ENCODE measurements around the gene ADSS2.

ADSS2 gene

GRCh38 chr1:244451951-244452795, 464 bp upstream of the ADSS2 start:
- H3K4me1 ChIP-seq, result peaks cover 20% of the 10 kb centered on the region
- H3K9me3 ChIP-seq, result no peaks in the 10 kb centered on the region
- peak; percentile 38 for TF ChIP-seq CTCF (IDR thresholded peaks at IDR 0.05; ENCODE audit: low read depth, low read length)

GRCh38 chr1:244450597-244451538, 841 bp downstream of the ADSS2 start:
- Histone ChIP-seq H3K4me3 (ENCODE audit: low read depth, low read length) (peak overlapping the region; percentile 91), H3K27me3 (no peaks in the 10 kb centered on the region), H3K9me3 (no peaks in the 10 kb centered on the region), H3K4me1 (peaks cover 13% of the 10 kb centered on the region), H3K36me3 (peaks cover 13% of the 10 kb centered on the region)
- TF ChIP-seq CTCF (IDR thresholded peaks at IDR 0.05; ENCODE audit: low read depth, low read length), result no peak
- DNase-seq, result peak; percentile 60

More at GRCh38 chr1:244451951-244452795, 464 bp upstream of the ADSS2 start:
- H3K27me3 ChIP-seq, result no peaks in the 10 kb centered on the region
- peaks cover 13% of the 10 kb centered on the region for H3K36me3 ChIP-seq
- peak; percentile 100 for DNase-seq
- peak overlapping the region; percentile 91 for H3K4me3 ChIP-seq (ENCODE audit: low read depth, low read length)

- no peak for DNase-seq
- Histone ChIP-seq H3K36me3 (peaks cover 13% of the 10 kb centered on the region), H3K27me3 (no peaks in the 10 kb centered on the region), H3K4me3 (ENCODE audit: low read depth, low read length) (peak overlapping the region; percentile 91), H3K4me1 (peaks cover 15% of the 10 kb centered on the region), H3K9me3 (no peaks in the 10 kb centered on the region)
- no peak for TF ChIP-seq CTCF (IDR thresholded peaks at IDR 0.05; ENCODE audit: low read depth, low read length)
Measured at GRCh38 chr1:244449936-244450508, 1.7 kb downstream of the ADSS2 start.

GRCh38 chr1:244448279-244449036, 3.3 kb downstream of the ADSS2 start:
- no peak for TF ChIP-seq CTCF (IDR thresholded peaks at IDR 0.05; ENCODE audit: low read depth, low read length)
- Histone ChIP-seq H3K27me3 (no peaks in the 10 kb centered on the region), H3K4me1 (peaks cover 16% of the 10 kb centered on the region), H3K9me3 (no peaks in the 10 kb centered on the region), H3K36me3 (peaks cover 13% of the 10 kb centered on the region), H3K4me3 (ENCODE audit: low read depth, low read length) (no peak overlapping the region)
- DNase-seq, result no peak

GRCh38 chr1:244447552-244447951, 4.2 kb downstream of the ADSS2 start:
- H3K4me3 ChIP-seq (ENCODE audit: low read depth, low read length), result no peak overlapping the region
- TF ChIP-seq CTCF (IDR thresholded peaks at IDR 0.05; ENCODE audit: low read depth, low read length), result no peak
- DNase-seq, result no peak
- H3K9me3 ChIP-seq, result no peaks in the 10 kb centered on the region
- H3K27me3 ChIP-seq, result no peaks in the 10 kb centered on the region
- peaks cover 12% of the 10 kb centered on the region for H3K4me1 ChIP-seq
- peaks cover 13% of the 10 kb centered on the region for H3K36me3 ChIP-seq
